ENCODE measurements around the gene RNASE12.
"Not testable (repeated sequence)": the region's sequence is repeated elsewhere in the genome, so short reads cannot be mapped to it uniquely, and the experiment has no call there.

Gene RNASE12

DNA sequence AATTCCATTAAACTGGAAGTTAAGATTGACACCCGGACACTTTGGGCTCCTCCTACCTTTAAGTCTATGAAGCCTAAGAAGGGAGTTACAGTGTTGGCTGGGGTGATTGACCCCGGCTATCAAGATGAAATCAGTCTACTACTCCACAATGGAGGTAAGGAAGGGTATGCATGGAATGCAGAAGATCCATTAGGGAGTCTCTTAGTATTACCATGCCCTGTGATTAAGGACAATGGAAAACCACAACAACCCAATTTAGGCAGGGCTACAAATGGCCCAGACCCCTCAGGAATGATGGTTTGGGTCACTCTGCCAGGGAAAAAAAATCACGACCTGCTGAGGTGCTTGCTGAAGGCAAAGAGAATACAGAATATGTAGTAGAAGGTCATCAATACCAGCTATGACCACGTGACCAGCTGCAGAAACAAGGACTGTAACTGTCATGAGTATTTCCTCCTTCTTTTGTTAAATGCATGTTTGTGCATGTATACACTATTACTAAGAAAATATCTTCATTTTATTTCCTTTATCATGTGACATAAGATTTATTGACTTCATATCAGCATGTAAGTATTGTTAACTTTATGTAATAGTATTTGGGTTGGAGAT is 18.7 kb downstream of the RNASE12 start:
- not testable (repeated sequence) for H3K4me1 Mint-ChIP-seq (ENCODE audit: low read depth); H3K9me3 Mint-ChIP-seq; H3K36me3 Mint-ChIP-seq (ENCODE audit: low read depth); H3K27me3 Mint-ChIP-seq; H3K4me3 Mint-ChIP-seq; H3K27ac Mint-ChIP-seq

GRCh38 chr14:20570720-20571119 is 20.5 kb downstream of the RNASE12 start:
- not testable (repeated sequence) for H3K27me3 Mint-ChIP-seq; H3K9me3 Mint-ChIP-seq; H3K36me3 Mint-ChIP-seq (ENCODE audit: low read depth); H3K4me3 Mint-ChIP-seq; H3K27ac Mint-ChIP-seq; H3K4me1 Mint-ChIP-seq (ENCODE audit: low read depth)

DNA sequence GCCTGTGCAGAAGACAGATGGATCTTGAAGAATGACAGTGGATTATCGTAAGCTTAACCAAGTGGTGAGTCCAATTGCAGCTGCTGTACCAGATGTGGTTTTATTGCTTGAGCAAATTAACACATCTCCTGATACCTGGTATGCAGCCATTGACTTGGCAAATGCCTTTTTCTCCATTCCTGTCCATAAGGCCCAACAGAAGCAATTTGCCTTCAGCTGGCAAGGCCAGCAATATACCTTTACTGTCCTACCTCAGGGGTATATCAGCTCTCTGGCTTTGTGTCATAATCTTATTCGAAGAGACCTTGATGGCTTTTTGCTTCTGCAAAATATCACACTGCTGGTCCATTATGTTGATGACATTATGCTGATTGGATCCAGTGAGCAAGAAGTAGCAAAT is 21.3 kb downstream of the RNASE12 start:
- H3K27ac Mint-ChIP-seq; H3K27me3 Mint-ChIP-seq; H3K4me3 Mint-ChIP-seq; H3K9me3 Mint-ChIP-seq; H3K4me1 Mint-ChIP-seq (ENCODE audit: low read depth); H3K36me3 Mint-ChIP-seq (ENCODE audit: low read depth): not testable (repeated sequence)

DNA sequence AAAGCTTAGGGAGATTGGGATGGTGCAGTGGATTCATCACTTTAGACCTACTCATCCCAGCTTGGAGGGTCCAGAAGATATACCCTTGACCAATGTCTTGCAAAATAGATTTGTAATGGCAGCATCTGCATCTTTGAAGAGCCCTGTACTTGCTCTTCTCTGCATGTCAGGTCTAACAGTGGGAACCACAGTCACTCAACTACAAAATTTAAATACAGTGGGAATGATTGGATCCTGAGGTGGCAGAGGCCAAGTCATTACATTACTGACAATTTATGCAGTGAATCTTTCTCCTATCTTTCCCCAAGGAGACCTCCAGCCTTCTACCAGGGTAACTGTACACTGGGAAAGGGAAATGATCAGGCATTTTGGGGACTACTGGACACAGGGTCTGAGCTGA is 22.1 kb downstream of the RNASE12 start:
- no peak overlapping the region for H3K4me3 Mint-ChIP-seq
- no peaks in the 10 kb centered on the region for H3K27me3 Mint-ChIP-seq
- H3K36me3 Mint-ChIP-seq (ENCODE audit: low read depth): no peaks in the 10 kb centered on the region
- H3K27ac Mint-ChIP-seq: no peak overlapping the region
- H3K9me3 Mint-ChIP-seq: peaks cover 4% of the 10 kb centered on the region
- H3K4me1 Mint-ChIP-seq (ENCODE audit: low read depth): peaks cover 4% of the 10 kb centered on the region

DNA sequence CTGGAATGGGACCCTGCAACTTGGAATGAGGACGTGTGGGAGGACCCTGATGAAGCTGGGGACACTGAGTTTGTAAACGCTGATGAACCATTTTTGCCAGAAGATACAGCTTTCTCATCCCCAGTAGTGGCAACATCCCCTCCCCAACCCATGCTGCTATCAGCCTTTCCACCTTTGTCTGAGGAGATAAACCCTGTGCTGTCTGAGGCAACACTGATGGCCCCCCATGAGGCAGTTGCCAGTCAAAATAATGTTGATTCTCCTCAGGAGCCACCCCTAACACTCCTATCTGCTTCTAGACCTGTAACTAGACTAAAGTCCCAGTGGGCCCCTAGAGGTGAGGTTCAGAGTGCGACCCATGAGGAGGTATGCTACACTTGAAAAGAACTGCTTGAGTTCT is 22.8 kb downstream of the RNASE12 start:
- no peak overlapping the region for H3K4me3 Mint-ChIP-seq
- no peaks in the 10 kb centered on the region for H3K36me3 Mint-ChIP-seq (ENCODE audit: low read depth)
- peaks cover 4% of the 10 kb centered on the region for H3K9me3 Mint-ChIP-seq
- no peaks in the 10 kb centered on the region for H3K27me3 Mint-ChIP-seq
- no peak overlapping the region for H3K27ac Mint-ChIP-seq
- peaks cover 4% of the 10 kb centered on the region for H3K4me1 Mint-ChIP-seq (ENCODE audit: low read depth)

GRCh38 chr14:20567199-20567598 is 24.0 kb downstream of the RNASE12 start:
- H3K36me3 Mint-ChIP-seq (ENCODE audit: low read depth); H3K27me3 Mint-ChIP-seq; H3K9me3 Mint-ChIP-seq; H3K4me3 Mint-ChIP-seq; H3K27ac Mint-ChIP-seq; H3K4me1 Mint-ChIP-seq (ENCODE audit: low read depth): not testable (repeated sequence)

GRCh38 chr14:20564501-20564997 is 26.6 kb downstream of the RNASE12 start:
- H3K4me3 Mint-ChIP-seq: no peak overlapping the region
- no peak overlapping the region for H3K27ac Mint-ChIP-seq
- peaks cover 4% of the 10 kb centered on the region for H3K4me1 Mint-ChIP-seq (ENCODE audit: low read depth)
- H3K9me3 Mint-ChIP-seq: peaks cover 4% of the 10 kb centered on the region
- H3K36me3 Mint-ChIP-seq (ENCODE audit: low read depth): no peaks in the 10 kb centered on the region
- no peaks in the 10 kb centered on the region for H3K27me3 Mint-ChIP-seq

DNA sequence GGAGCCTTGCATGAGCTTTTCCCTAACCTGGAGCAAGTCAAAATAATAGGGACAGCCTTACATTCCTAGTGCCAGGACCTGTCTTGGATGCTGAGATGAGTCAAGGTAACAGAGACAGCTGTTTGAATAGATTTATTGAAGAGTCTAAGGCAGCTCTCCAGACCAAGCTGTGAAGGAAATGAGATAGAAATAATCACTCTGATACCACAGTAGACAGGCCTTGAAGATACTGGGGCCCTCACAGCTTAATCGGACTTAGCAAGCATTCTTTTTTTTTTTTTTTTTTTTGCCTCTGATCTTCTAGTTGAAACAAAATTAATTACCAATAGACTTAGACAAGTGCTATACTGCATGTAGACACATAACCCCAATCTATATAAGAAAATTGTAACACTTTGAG is 27.2 kb downstream of the RNASE12 start:
- Mint-ChIP-seq H3K27ac (no peak overlapping the region), H3K4me1 (ENCODE audit: low read depth) (peaks cover 4% of the 10 kb centered on the region), H3K9me3 (peaks cover 4% of the 10 kb centered on the region), H3K4me3 (no peak overlapping the region), H3K36me3 (ENCODE audit: low read depth) (no peaks in the 10 kb centered on the region), H3K27me3 (no peaks in the 10 kb centered on the region)

- Mint-ChIP-seq H3K4me3 (no peak within 1 kb of the TSS), H3K36me3 (ENCODE audit: low read depth) (no peaks in the 10 kb centered on the region)
Observed at GRCh38 chr14:20560961-20561360, 30.2 kb downstream of the RNASE12 start, which contains the start of gene RNASE9. Gene RNASE9 (minus strand): TSS chr14:20561047.

GRCh38 chr14:20559461-20559904 is 31.7 kb downstream of the RNASE12 start:
- no peaks in the 10 kb centered on the region for H3K4me1 Mint-ChIP-seq (ENCODE audit: low read depth)
- no peaks in the 10 kb centered on the region for H3K36me3 Mint-ChIP-seq (ENCODE audit: low read depth)
- peaks cover 5% of the 10 kb centered on the region for H3K27me3 Mint-ChIP-seq
- H3K4me3 Mint-ChIP-seq: no peak overlapping the region
- H3K9me3 Mint-ChIP-seq: no peaks in the 10 kb centered on the region
- no peak overlapping the region for H3K27ac Mint-ChIP-seq

More at GRCh38 chr14:20560961-20561360, 30.2 kb downstream of the RNASE12 start, which contains the start of gene RNASE9:
- no peaks in the 10 kb centered on the region for H3K4me1 Mint-ChIP-seq (ENCODE audit: low read depth)
- H3K27ac Mint-ChIP-seq: no peak within 1 kb of the TSS
- H3K9me3 Mint-ChIP-seq: no peaks in the 10 kb centered on the region
- peaks cover 5% of the 10 kb centered on the region for H3K27me3 Mint-ChIP-seq

- Mint-ChIP-seq H3K27me3 (peaks cover 5% of the 10 kb centered on the region), H3K27ac (no peak overlapping the region), H3K9me3 (no peaks in the 10 kb centered on the region)
Observed at GRCh38 chr14:20557212-20557542, 34.0 kb downstream of the RNASE12 start.

DNA sequence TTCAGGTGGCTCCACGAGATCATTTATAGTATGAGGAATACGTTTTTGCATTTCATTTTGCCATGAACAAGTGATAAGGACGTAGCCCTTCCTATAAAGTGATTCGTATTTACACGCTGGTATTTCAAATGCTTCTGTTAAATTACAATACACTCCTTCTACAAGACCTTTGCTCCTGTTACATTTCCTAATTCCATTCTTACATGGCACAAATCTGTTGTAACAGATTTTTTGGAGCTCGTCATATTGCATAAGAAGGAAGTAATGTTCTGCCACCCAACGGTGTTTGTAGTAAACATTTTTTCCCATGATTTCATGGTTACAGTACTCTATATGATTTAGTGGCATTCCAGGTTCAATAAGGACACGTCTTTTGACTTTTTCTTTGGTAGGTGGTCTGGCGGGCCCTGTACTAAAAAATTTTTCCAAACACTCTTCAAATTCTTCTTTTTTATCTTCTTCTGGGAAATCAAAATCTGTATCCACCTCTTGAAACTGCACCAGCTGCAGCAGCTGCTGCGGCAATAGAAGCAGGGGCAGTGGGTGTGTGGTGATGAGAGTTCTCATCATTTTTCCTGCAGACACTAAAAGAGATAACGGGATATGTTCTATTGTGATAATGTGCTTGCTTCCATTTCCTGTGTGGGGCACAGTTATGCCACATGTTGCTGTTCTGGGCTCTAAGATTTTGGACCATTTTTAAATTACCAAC is 34.5 kb downstream of the RNASE12 start:
- Mint-ChIP-seq H3K9me3 (no peaks in the 10 kb centered on the region), H3K4me3 (no peak overlapping the region), H3K27me3 (peaks cover 5% of the 10 kb centered on the region), H3K36me3 (ENCODE audit: low read depth) (no peaks in the 10 kb centered on the region), H3K4me1 (ENCODE audit: low read depth) (no peaks in the 10 kb centered on the region), H3K27ac (no peak overlapping the region)

More at GRCh38 chr14:20557212-20557542, 34.0 kb downstream of the RNASE12 start:
- Mint-ChIP-seq H3K36me3 (ENCODE audit: low read depth) (no peaks in the 10 kb centered on the region), H3K4me3 (no peak overlapping the region), H3K4me1 (ENCODE audit: low read depth) (no peaks in the 10 kb centered on the region)

DNA sequence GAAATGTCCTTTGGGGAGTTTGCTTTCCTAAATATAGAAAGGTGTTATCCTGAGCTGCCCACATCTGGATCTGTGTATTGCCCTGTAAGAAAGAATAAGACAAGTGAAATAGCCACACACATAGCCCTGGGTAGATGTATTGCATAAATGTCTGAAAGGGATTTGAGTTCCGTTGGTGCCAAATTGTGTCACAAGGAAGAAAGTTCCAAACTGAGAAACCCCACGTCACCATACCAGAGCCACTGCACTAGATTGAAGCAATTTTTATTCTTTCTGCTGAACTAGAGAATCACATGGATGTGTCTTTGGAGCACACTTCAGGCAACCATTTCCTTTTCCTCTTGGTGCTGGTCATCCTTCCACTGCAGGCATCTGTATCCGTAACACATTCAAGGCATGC is 35.3 kb downstream of the RNASE12 start:
- H3K27ac Mint-ChIP-seq: no peak overlapping the region
- no peak overlapping the region for H3K4me3 Mint-ChIP-seq
- no peaks in the 10 kb centered on the region for H3K4me1 Mint-ChIP-seq (ENCODE audit: low read depth)
- peaks cover 5% of the 10 kb centered on the region for H3K27me3 Mint-ChIP-seq
- H3K9me3 Mint-ChIP-seq: no peaks in the 10 kb centered on the region
- no peaks in the 10 kb centered on the region for H3K36me3 Mint-ChIP-seq (ENCODE audit: low read depth)

DNA sequence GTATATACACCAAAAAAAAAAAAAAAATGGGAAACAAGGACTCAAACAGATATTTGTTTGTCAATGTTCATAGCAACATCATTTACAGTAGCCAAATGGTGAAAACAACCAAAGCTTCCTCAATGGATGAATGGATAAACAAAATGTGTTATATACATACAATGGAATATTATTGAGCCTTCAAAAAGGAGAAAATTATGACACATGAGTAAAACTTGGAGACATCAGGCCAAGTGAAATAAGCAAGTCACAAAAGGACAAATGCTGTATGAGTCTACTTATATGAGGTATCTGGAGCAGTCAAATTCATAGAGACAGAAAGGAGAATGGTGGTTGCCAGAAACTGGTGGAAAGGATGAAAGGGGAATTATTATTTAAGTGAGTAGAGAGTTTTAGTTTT is 38.2 kb downstream of the RNASE12 start:
- H3K27me3 Mint-ChIP-seq: peaks cover 3% of the 10 kb centered on the region
- no peaks in the 10 kb centered on the region for H3K9me3 Mint-ChIP-seq
- no peaks in the 10 kb centered on the region for H3K4me1 Mint-ChIP-seq (ENCODE audit: low read depth)
- H3K27ac Mint-ChIP-seq: no peak overlapping the region
- no peaks in the 10 kb centered on the region for H3K36me3 Mint-ChIP-seq (ENCODE audit: low read depth)
- H3K4me3 Mint-ChIP-seq: no peak overlapping the region

DNA sequence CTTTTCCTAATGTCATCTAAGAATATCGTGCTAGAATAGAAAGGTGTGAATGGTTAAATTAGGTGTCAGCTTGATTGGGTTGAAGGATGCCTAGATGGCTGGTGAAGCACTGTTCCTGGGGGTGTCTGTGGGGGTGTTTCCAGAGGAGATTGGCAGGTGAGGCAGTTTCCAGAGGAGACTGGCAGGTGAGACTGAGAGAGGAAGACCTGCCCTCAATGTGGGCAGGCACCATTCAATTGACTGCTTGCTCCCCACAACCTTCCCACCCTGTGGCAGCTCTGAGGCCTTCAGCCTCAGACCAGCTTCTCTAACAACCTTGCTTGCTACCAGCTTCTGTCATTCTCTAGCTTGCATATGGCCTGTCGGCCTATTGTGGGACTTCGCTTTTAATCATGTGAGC is 39.6 kb downstream of the RNASE12 start:
- H3K36me3 Mint-ChIP-seq (ENCODE audit: low read depth): no peaks in the 10 kb centered on the region
- no peak overlapping the region for H3K4me3 Mint-ChIP-seq
- no peak overlapping the region for H3K27ac Mint-ChIP-seq
- no peaks in the 10 kb centered on the region for H3K9me3 Mint-ChIP-seq
- no peaks in the 10 kb centered on the region for H3K27me3 Mint-ChIP-seq
- H3K4me1 Mint-ChIP-seq (ENCODE audit: low read depth): no peaks in the 10 kb centered on the region

- Mint-ChIP-seq H3K9me3 (no peaks in the 10 kb centered on the region), H3K27me3 (no peaks in the 10 kb centered on the region), H3K4me3 (no peak overlapping the region), H3K36me3 (ENCODE audit: low read depth) (no peaks in the 10 kb centered on the region), H3K4me1 (ENCODE audit: low read depth) (no peaks in the 10 kb centered on the region), H3K27ac (no peak overlapping the region)
Observed at GRCh38 chr14:20550926-20551325, 40.2 kb downstream of the RNASE12 start.

All from stimulated activated naive CD8-positive, alpha-beta T cell treated with anti-CD3 and anti-CD28 coated beads, Interleukin-15, Interleukin-2, amounts not matched to agents 100 ng/mL and 50 ng/mL, for 24 hours (primary cell).